Fibroblast of the aortic adventitia (primary cell): ENCODE results near the gene NCAPH2. TPM values are rescaled to one million over a fixed set of nuclear protein-coding genes. Genes with fewer than 3 reads are reported as not detected.
"Not testable (repeated sequence)": the region's sequence is repeated elsewhere in the genome, so short reads cannot be mapped to it uniquely, and the experiment has no call there.

ENCODE experiments used
- DNase-seq: peaks from one replicate; pipeline ENCODE4 v3.0.0-alpha.2; 2010; ENCODE audit warnings: low read depth
- H3K4me3 ChIP-seq: 2 replicates; pipeline ENCODE4 v1.5.1; 2011; ENCODE audit warnings: low read depth, mild to moderate bottlenecking, control low read depth, low read length, moderate library complexity
- CTCF ChIP-seq: IDR thresholded peaks from 2 replicates; pipeline ENCODE4 v1.5.1; 2011; ENCODE audit warnings: mild to moderate bottlenecking, low read length, control low read depth, inconsistent platforms; ENCODE audit not compliant: insufficient read depth
- total RNA-seq: library from RNA; depleted of rRNA; stranded (reverse); fragments of >200 nt; gene quantifications from 2 replicates; pipeline ENCODE4 v1.2.3, GENCODE V29; 2012; ENCODE audit warnings: low replicate concordance

Gene NCAPH2
- total RNA-seq, 1 donor, result 49.1 TPM

DNA sequence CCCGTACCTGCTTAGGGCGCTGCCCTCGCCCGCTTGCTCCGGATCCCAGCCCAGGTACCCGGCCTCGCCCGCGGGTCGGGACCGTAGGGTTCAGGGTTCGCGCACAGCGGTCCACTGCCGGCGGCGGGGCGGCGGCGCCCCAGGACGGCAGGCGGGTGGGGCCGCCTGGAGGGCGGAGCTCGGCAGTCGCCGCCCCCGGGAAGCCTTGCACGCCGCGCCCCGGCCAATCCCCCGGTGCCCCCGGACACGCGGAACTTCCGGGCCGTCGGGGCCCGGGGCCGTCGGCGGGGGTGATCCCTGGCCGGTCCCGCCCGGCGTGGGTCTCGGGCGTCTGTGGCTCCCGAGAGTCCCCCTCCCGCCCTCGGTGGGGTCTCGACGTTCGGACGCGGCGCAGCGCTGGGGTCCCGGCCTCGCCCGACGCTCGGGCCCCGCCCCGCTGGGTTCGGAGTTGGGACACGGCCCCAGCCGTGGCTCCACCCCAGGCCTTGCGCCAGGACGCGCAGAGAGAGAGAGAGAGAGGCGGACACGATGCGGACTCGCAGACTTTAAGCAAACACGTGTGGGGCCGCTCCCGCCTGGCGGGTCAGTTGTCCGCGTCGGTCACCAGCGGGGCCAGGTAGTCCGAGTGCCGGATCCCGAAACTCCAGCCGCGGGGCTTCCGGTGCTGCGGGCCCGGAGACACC lies 22.0 kb downstream of the NCAPH2 start, which contains the start of gene TYMP:
TYMP (minus strand) TSS at position 116 of the 683 bp plus-strand sequence. CDS start 303 bp downstream, outside the sequence.
- peak; percentile 86 for DNase-seq
- no peak for TF ChIP-seq CTCF
- H3K4me3 ChIP-seq, result peak within 1 kb of the TSS; percentile 69

GRCh38 chr22:50530580-50530876 lies 22.5 kb downstream of the NCAPH2 start:
- H3K4me3 ChIP-seq, result peak overlapping the region; percentile 69
- no peak for TF ChIP-seq CTCF
- DNase-seq, result no peak

DNA sequence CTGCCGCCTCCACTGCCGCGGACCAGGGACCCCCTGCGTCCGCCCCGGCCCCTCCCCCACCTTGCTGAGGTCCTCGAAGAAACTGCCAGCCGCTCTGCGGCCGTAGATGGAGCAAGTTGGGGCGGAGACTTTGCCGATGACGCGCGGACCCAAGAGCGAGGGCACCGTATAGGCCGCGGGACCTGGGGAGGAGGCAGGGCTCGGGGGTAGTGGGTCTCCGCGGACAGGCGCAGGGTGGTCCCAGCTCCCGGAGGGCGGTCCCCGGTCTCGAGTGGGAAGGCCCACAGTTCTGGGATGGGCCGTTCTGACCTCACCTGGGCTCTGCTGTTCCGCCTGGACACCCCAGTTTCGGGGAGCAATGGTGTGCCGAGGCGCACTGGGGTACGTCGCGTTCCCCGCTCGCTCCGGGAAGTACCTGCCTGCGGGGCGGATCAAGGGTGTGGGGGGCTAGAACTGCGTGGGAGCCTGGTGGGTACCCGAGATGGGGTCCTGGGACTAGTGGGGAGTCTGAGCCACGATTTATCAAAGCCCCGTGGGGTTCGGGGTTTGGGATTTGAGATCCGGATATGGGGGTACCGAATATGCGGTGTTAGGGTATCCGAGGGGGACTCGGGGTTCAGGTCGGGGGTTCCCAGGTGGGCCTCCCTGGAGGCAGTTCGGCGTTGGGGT lies 23.0 kb downstream of the NCAPH2 start:
- no peak for TF ChIP-seq CTCF
- DNase-seq, result peak; percentile 83
- H3K4me3 ChIP-seq, result peak overlapping the region; percentile 69

GRCh38 chr22:50531546-50531961 lies 23.5 kb downstream of the NCAPH2 start:
- H3K4me3 ChIP-seq, result peak overlapping the region; percentile 69
- TF ChIP-seq CTCF, result no peak
- no peak for DNase-seq

DNA sequence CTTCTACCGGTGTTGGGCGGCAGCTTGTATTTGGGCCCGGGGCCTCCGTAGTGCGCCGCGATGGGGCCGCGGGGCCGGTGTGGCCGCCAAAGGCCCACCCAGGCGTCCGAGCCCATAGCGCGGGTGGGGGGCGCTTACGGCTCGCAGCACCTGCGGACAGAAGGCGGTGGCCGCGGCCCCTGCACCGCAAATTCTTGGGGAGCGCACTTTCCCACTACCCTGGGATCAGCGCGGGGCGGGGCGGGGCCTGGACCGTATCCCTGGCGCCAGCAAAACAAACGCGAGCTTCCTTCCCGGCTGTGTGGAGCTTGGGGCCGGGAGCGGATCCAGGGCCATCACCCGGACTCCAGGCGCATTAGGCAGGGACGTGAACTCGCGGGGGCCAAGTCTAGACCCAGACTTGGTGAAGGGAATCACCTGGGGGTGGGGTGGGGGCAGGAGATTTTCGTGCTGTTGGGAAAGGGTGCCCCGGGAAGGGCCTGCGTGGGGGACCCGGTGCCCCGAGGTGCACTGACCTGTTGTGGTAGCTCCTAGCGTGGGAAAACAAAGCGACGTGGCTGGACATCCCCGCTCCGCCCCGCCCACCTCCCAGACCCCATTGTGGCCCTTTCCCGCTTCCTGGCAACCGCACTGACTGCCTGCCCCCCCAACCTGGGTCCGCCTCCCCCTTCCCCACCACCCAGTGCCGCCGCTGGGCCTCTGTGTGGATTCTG lies 24.1 kb downstream of the NCAPH2 start:
- peak; percentile 54 for DNase-seq
- H3K4me3 ChIP-seq, result peak overlapping the region; percentile 69
- TF ChIP-seq CTCF, result no peak

DNA sequence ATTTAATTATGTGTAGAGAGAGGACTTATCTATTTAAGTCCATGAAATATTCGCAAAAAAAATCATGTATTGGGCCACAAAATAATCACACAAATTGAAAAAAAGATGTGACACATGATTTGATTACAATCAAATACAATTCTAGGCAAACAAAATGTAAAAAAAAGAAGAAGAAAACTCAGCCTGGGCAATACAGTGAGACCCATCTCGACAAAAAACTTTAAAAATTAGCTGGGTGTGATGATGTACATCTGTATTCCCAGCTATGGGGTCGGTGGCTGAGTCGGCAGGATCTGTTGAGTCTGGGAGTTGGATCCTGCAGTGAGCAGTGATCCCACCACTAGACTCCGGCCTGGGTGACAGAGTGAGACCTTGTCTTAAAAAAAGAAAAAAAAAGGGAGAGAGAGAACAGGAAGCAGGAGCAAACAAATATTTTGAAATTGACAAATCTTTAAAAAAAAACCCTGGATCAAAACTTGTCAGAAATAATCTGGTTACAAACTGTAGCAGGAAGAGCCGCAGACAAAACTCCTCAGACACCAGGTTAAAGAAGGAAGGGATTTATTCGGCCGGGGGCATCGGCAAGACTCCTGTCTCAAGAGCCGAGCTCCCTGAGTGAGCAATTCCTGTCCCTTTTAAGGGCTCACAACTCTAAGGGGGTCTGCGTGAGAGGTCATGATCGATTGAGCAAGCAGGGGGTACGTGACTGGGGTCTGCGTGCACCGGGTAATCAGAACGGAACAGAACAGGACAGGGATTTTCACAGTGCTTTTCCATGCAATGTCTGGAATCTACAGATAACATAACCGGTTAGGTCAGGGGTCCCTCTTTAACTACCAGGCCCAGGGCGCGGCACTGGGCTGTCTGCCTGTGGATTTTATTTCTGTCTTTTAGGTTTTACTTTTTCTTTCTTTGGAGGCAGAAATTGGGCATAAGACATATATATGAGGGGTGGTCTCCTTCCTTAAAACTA lies 25.1 kb downstream of the NCAPH2 start:
- no peak overlapping the region for H3K4me3 ChIP-seq
- TF ChIP-seq CTCF, result no peak
- no peak for DNase-seq

DNA sequence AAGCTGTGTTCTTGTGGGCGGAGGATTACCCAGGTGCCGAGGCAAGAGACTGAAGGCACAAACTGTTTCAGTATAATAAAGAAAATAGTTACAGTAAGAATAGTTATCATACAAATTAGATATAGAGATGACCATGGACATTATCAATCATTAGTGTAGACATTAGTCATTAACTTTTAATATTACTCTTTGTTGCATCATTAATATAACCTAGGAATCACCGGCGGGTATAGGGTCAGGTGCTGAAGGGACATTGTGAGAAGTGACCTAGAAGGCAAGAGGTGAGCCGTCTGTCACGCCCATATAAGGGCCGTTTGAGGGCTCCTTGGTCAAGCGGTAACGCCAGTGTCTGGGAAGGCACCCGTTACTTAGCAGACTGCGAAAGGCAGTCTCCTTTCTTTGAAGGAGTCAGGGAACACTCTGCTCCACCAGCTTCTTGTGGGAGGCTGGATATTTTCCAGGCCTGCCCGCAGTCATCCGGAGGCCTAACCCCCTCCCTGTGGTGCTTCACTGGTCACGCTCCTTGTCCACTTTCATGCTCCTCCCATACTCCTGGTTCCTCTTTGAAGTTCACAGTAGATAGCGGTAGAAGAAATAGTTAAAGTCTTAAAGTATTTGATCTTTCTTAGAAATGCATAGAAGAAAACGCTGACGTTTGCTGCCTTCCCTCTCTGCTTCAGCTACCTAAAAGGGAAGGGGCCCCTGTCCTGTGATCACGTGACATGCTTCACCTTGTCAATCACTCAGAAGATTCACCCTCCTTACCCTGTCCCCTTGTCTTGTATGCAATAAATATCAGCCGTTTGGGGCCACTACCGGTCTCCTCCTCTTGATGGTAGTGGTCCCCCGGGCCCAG lies 26.1 kb downstream of the NCAPH2 start:
- not testable (repeated sequence) for H3K4me3 ChIP-seq
- peak; percentile 53 for DNase-seq
